ENCODE results near the gene TOR4A.

DNA sequence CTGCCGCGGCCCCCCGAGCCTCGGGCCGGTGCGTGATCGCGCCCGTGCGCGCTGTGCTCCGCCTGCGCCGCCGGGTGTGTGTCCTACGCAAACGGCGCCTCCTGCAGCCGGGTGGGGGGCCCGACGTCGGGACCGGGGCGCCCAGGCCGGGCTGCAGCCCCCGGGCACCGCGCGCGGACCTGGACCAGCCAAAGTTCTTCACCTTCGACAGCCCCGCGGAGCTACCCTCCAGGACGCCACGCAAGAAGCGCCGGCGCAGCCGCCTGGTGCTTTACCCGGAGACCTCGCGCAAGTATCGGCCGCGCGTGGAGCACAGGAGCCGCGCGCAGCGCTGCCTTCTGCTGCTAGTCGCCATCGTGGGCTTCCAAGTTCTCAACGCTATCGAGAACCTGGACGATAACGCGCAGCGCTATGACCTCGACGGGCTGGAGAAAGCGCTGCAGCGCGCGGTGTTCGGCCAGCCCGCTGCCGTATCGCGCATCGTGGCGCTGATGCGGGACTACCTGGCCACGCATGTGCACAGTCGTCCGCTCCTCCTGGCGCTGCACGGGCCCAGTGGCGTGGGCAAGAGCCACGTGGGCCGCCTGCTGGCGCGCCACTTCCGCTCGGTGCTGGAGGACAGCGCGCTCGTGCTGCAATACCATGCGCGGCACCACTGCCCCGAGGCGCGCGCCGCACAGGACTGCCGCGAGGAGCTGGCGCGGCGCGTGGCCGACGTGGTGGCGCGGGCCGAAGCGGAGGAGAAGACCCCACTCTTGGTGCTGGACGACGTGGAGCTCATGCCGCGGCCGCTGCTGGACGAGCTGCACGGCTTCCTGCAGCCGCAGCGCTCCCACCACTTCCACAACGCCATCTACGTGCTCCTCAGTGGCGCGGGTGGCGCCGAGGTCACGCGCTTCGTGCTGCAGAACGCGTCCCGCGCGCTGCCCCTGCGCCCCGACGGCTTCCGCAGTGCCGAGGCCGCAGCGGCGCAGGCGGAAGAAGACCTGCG lies 1.5 kb downstream of the TOR4A start:
- TF ChIP-seq, protein P1, sequence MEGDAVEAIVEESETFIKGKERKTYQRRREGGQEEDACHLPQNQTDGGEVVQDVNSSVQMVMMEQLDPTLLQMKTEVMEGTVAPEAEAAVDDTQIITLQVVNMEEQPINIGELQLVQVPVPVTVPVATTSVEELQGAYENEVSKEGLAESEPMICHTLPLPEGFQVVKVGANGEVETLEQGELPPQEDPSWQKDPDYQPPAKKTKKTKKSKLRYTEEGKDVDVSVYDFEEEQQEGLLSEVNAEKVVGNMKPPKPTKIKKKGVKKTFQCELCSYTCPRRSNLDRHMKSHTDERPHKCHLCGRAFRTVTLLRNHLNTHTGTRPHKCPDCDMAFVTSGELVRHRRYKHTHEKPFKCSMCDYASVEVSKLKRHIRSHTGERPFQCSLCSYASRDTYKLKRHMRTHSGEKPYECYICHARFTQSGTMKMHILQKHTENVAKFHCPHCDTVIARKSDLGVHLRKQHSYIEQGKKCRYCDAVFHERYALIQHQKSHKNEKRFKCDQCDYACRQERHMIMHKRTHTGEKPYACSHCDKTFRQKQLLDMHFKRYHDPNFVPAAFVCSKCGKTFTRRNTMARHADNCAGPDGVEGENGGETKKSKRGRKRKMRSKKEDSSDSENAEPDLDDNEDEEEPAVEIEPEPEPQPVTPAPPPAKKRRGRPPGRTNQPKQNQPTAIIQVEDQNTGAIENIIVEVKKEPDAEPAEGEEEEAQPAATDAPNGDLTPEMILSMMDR (IDR thresholded peaks at IDR 0.05) = no peak
- no peak for TF ChIP-seq EP300 (IDR thresholded peaks at IDR 0.05)

Measured in ovary (tissue), 3 donors.